Measurements from ENCODE around the gene SLC45A3. TPM values are rescaled to one million over a fixed set of nuclear protein-coding genes. Genes with fewer than 3 reads are reported as not detected.

The SLC45A3 gene
- total and polyA plus RNA-seq, 2 donors (not counting 3 experiments of a cell fraction or from before 2014, with no cell fraction given) = 15.1 to 15.6 TPM

GRCh38 chr1:205631010-205631767 lies 49.1 kb downstream of the SLC45A3 start:
- peaks cover 29% of the 10 kb centered on the region for H3K4me1 ChIP-seq (ENCODE audit: control insufficient read depth, extremely low read depth, insufficient read depth, low read length)
- ChIA-PET POLR2A (interaction anchor here (0.8 to 2.3 kb wide), 4 partner anchors 32 to 83 kb away, joined by 3 to 16 read pairs (median 8); no protein-coding TSS in a partner anchor), CTCF (interaction anchor here (0.8 to 6.3 kb wide), 15 partner anchors 9 to 146 kb away, joined by 3 to 294 read pairs (median 6); no protein-coding TSS in a partner anchor)
- no peaks in the 10 kb centered on the region for H4K20me1 ChIP-seq (replicated peaks; ENCODE audit: control insufficient read depth, extremely low read depth, insufficient read depth, low read length)
- dilution Hi-C loops (cut with MboI; ENCODE audit: extremely low pct_ligation_motif_present, low sequenced_read_pairs) = no loop called here
- no peak overlapping the region for H2AFZ ChIP-seq (ENCODE audit: low read depth, low read length)
- H3K9ac ChIP-seq (replicated peaks; ENCODE audit: extremely low read depth, insufficient read depth, low read length) = peak overlapping the region; percentile 96
- intact Hi-C loops (cut with micrococcal nuclease) = loop anchor here (1.0 kb wide), 1 partner anchor 32 kb away; no protein-coding TSS in a partner anchor
- peak overlapping the region; percentile 88 to 97 (median 92) for H3K4me3 ChIP-seq (replicated peaks in 1 of 3; ENCODE audit: insufficient read depth in 1 of 3, low read depth in 1 of 3, low read length in 3 of 3)
- FAIRE-seq = peak; percentile 67
- H3K9me3 ChIP-seq (replicated peaks; ENCODE audit: control insufficient read depth, insufficient read depth, low read length) = no peaks in the 10 kb centered on the region
- BruUV-seq (replicated peaks) = TSS peak; percentile 35
- peak; percentile 90 for DNase-seq (ENCODE audit: low read depth, low spot score)
- H3K79me2 ChIP-seq (ENCODE audit: control insufficient read depth, insufficient read depth, low read length) = peaks cover 47% of the 10 kb centered on the region
- no peaks in the 10 kb centered on the region for H3K9me1 ChIP-seq (replicated peaks; ENCODE audit: control insufficient read depth, extremely low read depth, insufficient read depth, low read length)
- peak overlapping the region; percentile 98 for H3K4me2 ChIP-seq (ENCODE audit: insufficient read depth, low read length)
- peak overlapping the region; percentile 82 for H3K27ac ChIP-seq (ENCODE audit: insufficient read depth, low read depth, low read length)
- no peaks in the 10 kb centered on the region for H3K27me3 ChIP-seq (ENCODE audit: control insufficient read depth in 2 of 2, insufficient read depth in 2 of 2, low read length in 2 of 2)
- peaks cover 0 to 3% of the 10 kb centered on the region in 2 experiments for H3K36me3 ChIP-seq (ENCODE audit: control insufficient read depth in 2 of 2, extremely low read depth in 1 of 2, insufficient read depth in 2 of 2, low read length in 2 of 2)
- no peak for TF ChIP-seq JUN (IDR thresholded peaks at IDR 0.05; ENCODE audit: borderline replicate concordance, insufficient read depth, insufficient read length, low read depth)
- no peak for TF ChIP-seq GATA2 (IDR thresholded peaks at IDR 0.05; ENCODE audit: insufficient read depth, insufficient read length, low read depth, low read length)
- TF ChIP-seq EZH2 (IDR thresholded peaks at IDR 0.05; ENCODE audit: borderline replicate concordance, low read depth, low read length, severe bottlenecking) = no peak
- no peak for TF ChIP-seq MYC (IDR thresholded peaks at IDR 0.05; ENCODE audit: low read depth, low read length)
- no peak for TF ChIP-seq FOS (IDR thresholded peaks at IDR 0.05; ENCODE audit: borderline replicate concordance, insufficient read depth, low read length)
- TF ChIP-seq CTCF (IDR thresholded peaks at IDR 0.05; ENCODE audit: extremely low read depth in 1 of 2, insufficient read depth in 1 of 2, low read depth in 1 of 2, low read length in 2 of 2) = no peak
- no peak for TF ChIP-seq MAX (IDR thresholded peaks at IDR 0.05; ENCODE audit: insufficient read depth, insufficient read length)
- peak; percentile 72 for TF ChIP-seq POLR2AphosphoS5 (IDR thresholded peaks at IDR 0.05; ENCODE audit: insufficient read depth, low read depth, low read length)
- TF ChIP-seq POLR2A (IDR thresholded peaks at IDR 0.05; ENCODE audit: low read depth, low read length) = peak; percentile 82

All from endothelial cell of umbilical vein (primary cell).